K562 (cell line): ENCODE measurements around the gene SHISAL2A. TPM values are rescaled to one million over a fixed set of nuclear protein-coding genes. Genes with fewer than 3 reads are reported as not detected.

Source experiments
- ATAC-seq: fragments of 200-7000 bp; cut with Tn5 transposase; 3 replicates; pipeline ENCODE4 v1.9.1; 2020; ENCODE audit warnings: moderate library complexity
- BruUV-seq: library from RNA; stranded (reverse); fragments of 400-500 nt; replicated peaks from 2 replicates; lab custom pipeline; 2021; lab: Mats Ljungman, UMichigan
- CTCF ChIA-PET: fragments of 300-600 bp; formaldehyde crosslinking; extraction: SDS; loops from one replicate; lab custom pipeline; 2021; ENCODE audit warnings: low intra/inter-chr PET ratio; lab: Yijun Ruan, JAX
- POLR2A ChIA-PET: fragments of 300-600, 350-650 bp; sonication (Branson Sonifier 250); formaldehyde crosslinking; extraction: SDS; loops from one replicate; lab custom pipeline; 2021; ENCODE audit warnings: antibody characterized with exemption, inconsistent platforms; lab: Yijun Ruan, JAX
- DNase-seq, 4 experiments: peaks; one replicate each; pipeline versions ENCODE4 v3.0.0 to v3.0.0-alpha.2; 2011 to 2018; ENCODE audit warnings: low spot score in 3 of 4, mixed read lengths in 3 of 4; ENCODE audit errors: extremely low read depth in 1 of 4
- FAIRE-seq: peaks from 2 replicates; lab custom pipeline; 2011; peaks lifted over from hg19 to GRCh38; lab: Jason Lieb, UNC
- H2AFZ ChIP-seq: 2 replicates; pipeline ENCODE4 v1.6.0; 2011; ENCODE audit warnings: low read depth, low read length, control low read depth, inconsistent platforms
- H3K27ac ChIP-seq: fragments of 200-600 bp; 3 replicates; pipeline ENCODE4 v1.8.0; 2011; ENCODE audit warnings: low read depth, mild to moderate bottlenecking, control low read depth, inconsistent platforms, low read length, moderate library complexity, mixed read lengths; ENCODE audit errors: extremely low read depth
- H3K27me3 ChIP-seq, 2 experiments: fragments of 300-600 bp in 1 of 2; 2 replicates in 1 of 2; 3 replicates in 1 of 2; pipeline versions ENCODE4 v1.6.0 to v1.8.0; 2011; ENCODE audit warnings: inconsistent platforms in 2 of 2, low read length in 2 of 2, mild to moderate bottlenecking in 1 of 2, mixed read lengths in 1 of 2, moderate library complexity in 1 of 2; ENCODE audit not compliant: control insufficient read depth in 2 of 2, insufficient read depth in 2 of 2
- H3K36me3 ChIP-seq: fragments of 300-600 bp; 3 replicates; pipeline ENCODE4 v1.8.0; 2011; ENCODE audit warnings: mild to moderate bottlenecking, low read length, inconsistent platforms; ENCODE audit not compliant: control insufficient read depth, insufficient read depth
- H3K4me1 ChIP-seq, 2 experiments: fragments of 200-600 bp in 1 of 2; replicated peaks in 1 of 2; 2 replicates in 1 of 2; 3 replicates in 1 of 2; pipeline versions ENCODE4 v1.5.1 to v1.8.0; 2011; ENCODE audit warnings: inconsistent platforms in 2 of 2, low read length in 2 of 2, mild to moderate bottlenecking in 1 of 2, mixed read lengths in 1 of 2, moderate library complexity in 1 of 2; ENCODE audit not compliant: control insufficient read depth in 2 of 2, insufficient read depth in 2 of 2
- H3K4me2 ChIP-seq: 2 replicates; pipeline ENCODE4 v1.6.1; 2011; ENCODE audit warnings: low read length, control low read depth, inconsistent platforms, mixed read lengths; ENCODE audit not compliant: insufficient read depth
- H3K4me3 ChIP-seq: fragments of 200-600 bp; sonication (generic), shearing (Covaris generic); 2 replicates; pipeline ENCODE4 v1.5.1; 2016; ENCODE audit warnings: control low read depth, inconsistent platforms
- H3K79me2 ChIP-seq: fragments of 200-600 bp; 3 replicates; pipeline ENCODE4 v1.8.0; 2011; ENCODE audit warnings: low read length, inconsistent platforms; ENCODE audit not compliant: control insufficient read depth, insufficient read depth
- H3K9ac ChIP-seq, 2 experiments: 2 replicates each; pipeline versions ENCODE4 v1.6.0 to v1.6.1; 2011; ENCODE audit warnings: low read depth in 2 of 2, low read length in 2 of 2, control low read depth in 1 of 2, inconsistent platforms in 1 of 2, mild to moderate bottlenecking in 1 of 2, mixed read lengths in 1 of 2; ENCODE audit not compliant: insufficient read depth in 1 of 2
- H3K9me1 ChIP-seq: one replicate; pipeline ENCODE4 v1.6.0; 2011; ENCODE audit warnings: inconsistent platforms, mild to moderate bottlenecking, low read length, moderate library complexity; ENCODE audit not compliant: control insufficient read depth, insufficient read depth
- H3K9me3 ChIP-seq: replicated peaks from 2 replicates; pipeline ENCODE4 v1.5.1; 2011; ENCODE audit warnings: low read depth, low read length, inconsistent platforms; ENCODE audit not compliant: control insufficient read depth, insufficient read depth
- H4K20me1 ChIP-seq: replicated peaks from 2 replicates; pipeline ENCODE4 v1.6.1; 2011; ENCODE audit warnings: low read length, inconsistent platforms, mixed read lengths; ENCODE audit not compliant: control insufficient read depth, insufficient read depth
- ETS2 ChIP-seq: IDR thresholded peaks from 2 replicates; pipeline ENCODE4 v1.6.1; 2016; ENCODE audit warnings: borderline replicate concordance, missing genetic modification characterization, mild to moderate bottlenecking, moderate library complexity, missing compliant biosample characterization; ENCODE audit not compliant: poor library complexity, severe bottlenecking
- HSF4 ChIP-seq: fragments of 250-450 bp; sonication (Bioruptor Pico); IDR thresholded peaks from 2 replicates; pipeline ENCODE4 v2.1.2; 2022; ENCODE audit warnings: mild to moderate bottlenecking, moderate library complexity, borderline replicate concordance
- KDM4B ChIP-seq, 2 experiments: fragments of 450-650 bp in 1 of 2; sonication (generic) in 1 of 2; IDR thresholded peaks; 2 replicates each; pipeline ENCODE4 v1.6.1; 2016 to 2017; ENCODE audit warnings: borderline replicate concordance in 2 of 2, antibody characterized with exemption in 1 of 2, low read depth in 1 of 2, mild to moderate bottlenecking in 1 of 2
- PHF8 ChIP-seq: fragments of 200-600 bp; sonication (generic); IDR thresholded peaks from 2 replicates; pipeline ENCODE4 v1.6.1; 2012; ENCODE audit warnings: mixed run types, mild to moderate bottlenecking, inconsistent platforms, low read length, moderate library complexity, borderline replicate concordance
- RBM25 ChIP-seq: fragments of 200-400 bp; formaldehyde crosslinking; IDR thresholded peaks from 2 replicates; pipeline ENCODE4 v1.6.1; 2018; ENCODE audit warnings: low read length, low read depth, moderate library complexity; ENCODE audit not compliant: severe bottlenecking
- TRIM28 ChIP-seq: fragments of 450-650 bp; IDR thresholded peaks from 2 replicates; pipeline ENCODE4 v1.6.1; 2017
- ZNF23 ChIP-seq: fragments of 250-450 bp; sonication (Bioruptor Pico); IDR thresholded peaks from 2 replicates; pipeline ENCODE4 v1.4.0; 2020; ENCODE audit warnings: mild to moderate bottlenecking
- ZZZ3 ChIP-seq: fragments of 450-650 bp; IDR thresholded peaks from 2 replicates; pipeline ENCODE4 v1.6.1; 2016; ENCODE audit warnings: antibody characterized with exemption, mild to moderate bottlenecking, moderate library complexity
- WGBS: fragments of 100-300 bp; shearing (Covaris generic); methylation state at CpG from one replicate; pipeline ENCODE4 v1.1.6; 2016; ENCODE audit warnings: low coverage, mixed read lengths; ENCODE audit not compliant: insufficient coverage; ENCODE audit errors: missing lambda C conversion rate; 5-methylcytosine and 5-hydroxymethylcytosine counted together
- in situ Hi-C: fragments of 300-500 bp; cut with MboI; formaldehyde crosslinking; loops from 4 replicates; pipeline ENCODE4 v1.15.0; 2018; ENCODE audit warnings: inconsistent platforms, mixed read lengths
- intact Hi-C: fragments of 100-400 bp; cut with micrococcal nuclease; formaldehyde crosslinking; loops from 2 replicates; pipeline ENCODE4 v1.14.2; 2022
- polyA plus RNA-seq, 8 experiments: library from polyadenylated mRNA; depleted of rRNA in 4 of 8; stranded (reverse) in 5 of 8; unstranded in 3 of 8; fragments of >200 nt; fragmentation: Nextera tagmentation in 2 of 8; fragmentation: Illumina TruSeq in 1 of 8; extraction: Ambion mirVana in 2 of 8; extraction: Trizol in 1 of 8; gene quantifications; 2 replicates each; pipeline versions ENCODE4 v1.2.1 to v1.2.3, GENCODE V29; 2011 to 2014; ENCODE audit warnings: inconsistent platforms in 1 of 8, missing spikeins in 1 of 8
- total RNA-seq, 7 experiments: library from RNA; depleted of rRNA in 6 of 7; stranded (reverse); fragments of >200 nt in 6 of 7; fragmentation: Illumina TruSeq in 2 of 7; extraction: Trizol in 2 of 7; gene quantifications; 2 replicates each; pipeline versions ENCODE4 v1.2.1 to v1.2.3, GENCODE V29; 2011 to 2021; ENCODE audit warnings: low replicate concordance in 1 of 7

SHISAL2A gene
- total and polyA plus RNA-seq, 9 of the 15 experiments (the other 6 are each of a cell fraction or from before 2014, with no cell fraction given), result 0.11 TPM; not detected in 8

GRCh38 chr1:52623812-52624211 is 9.2 kb upstream of the SHISAL2A start:
- ChIA-PET POLR2A (no interaction called here), CTCF (no interaction called here)
- H3K4me2 ChIP-seq, result no peak overlapping the region
- peaks cover 2% of the 10 kb centered on the region; the same call in 1 of the 2 replicates for H3K9me3 ChIP-seq
- H3K27me3 ChIP-seq, result no peaks in the 10 kb centered on the region
- TF ChIP-seq TRIM28, result peak; percentile 78
- no peak for TF ChIP-seq PHF8
- TF ChIP-seq ZNF23, result no peak
- TF ChIP-seq ZZZ3, result no peak
- no peak for TF ChIP-seq KDM4B (IDR thresholded peaks at IDR 0.05; ENCODE audit: borderline replicate concordance in 2 of 2, low read depth in 1 of 2)
- no peak for TF ChIP-seq ETS2 (tag)
- TF ChIP-seq HSF4, result no peak
- peak; percentile 91 for TF ChIP-seq RBM25
- no peak overlapping the region for H3K27ac ChIP-seq
- intact Hi-C loops (no loop called here), in situ Hi-C loops (no loop called here)
- no peak for DNase-seq
- H3K4me3 ChIP-seq, result no peak overlapping the region
- ATAC-seq, result no peak
- no peak overlapping the region for H2AFZ ChIP-seq
- H3K4me1 ChIP-seq, result no peaks in the 10 kb centered on the region; a peak in 1 of 5 replicates
- H3K9me1 ChIP-seq, result no peaks in the 10 kb centered on the region
- H3K9ac ChIP-seq, result no peak overlapping the region
- H4K20me1 ChIP-seq, result no peaks in the 10 kb centered on the region
- WGBS, result 16% methylated on average over 3 of the region's 3 CpGs
- no peaks in the 10 kb centered on the region for H3K36me3 ChIP-seq
- no TSS peak for BruUV-seq
- no peak for FAIRE-seq
- H3K79me2 ChIP-seq, result no peaks in the 10 kb centered on the region
